Astrocyte of the spinal cord (primary cell): ENCODE data around the gene FANCM.
"Not testable (repeated sequence)": the region's sequence is repeated elsewhere in the genome, so short reads cannot be mapped to it uniquely, and the experiment has no call there.

ENCODE experiments used
- DNase-seq: peaks from one replicate; pipeline ENCODE4 v3.0.0; 2011; ENCODE audit warnings: low read depth, low spot score
- H3K4me3 ChIP-seq: 2 replicates; pipeline ENCODE4 v1.5.1; 2011; ENCODE audit warnings: low read depth, mild to moderate bottlenecking, low read length, moderate library complexity
- CTCF ChIP-seq: IDR thresholded peaks from 2 replicates; pipeline ENCODE4 v1.5.1; 2012; ENCODE audit warnings: low read depth, mild to moderate bottlenecking, low read length, inconsistent platforms
- in situ Hi-C: cut with HindIII; loops from 2 replicates; pipeline ENCODE4 v1.10.0; 2017; ENCODE audit warnings: low sequenced_read_pairs

Gene FANCM

GRCh38 chr14:45198551-45198950, 62.8 kb downstream of the FANCM start:
- DNase-seq: peak; percentile 86
- TF ChIP-seq CTCF: no peak
- in situ Hi-C loops: no loop called here
- no peak overlapping the region for H3K4me3 ChIP-seq

GRCh38 chr14:45199230-45199629, 63.5 kb downstream of the FANCM start:
- TF ChIP-seq CTCF: no peak
- H3K4me3 ChIP-seq: no peak overlapping the region
- in situ Hi-C loops: no loop called here
- DNase-seq: peak; percentile 77

GRCh38 chr14:45201905-45202304, 66.2 kb downstream of the FANCM start:
- peak; percentile 16 for DNase-seq
- H3K4me3 ChIP-seq: no peak overlapping the region
- TF ChIP-seq CTCF: peak; percentile 39
- in situ Hi-C loops: no loop called here

DNA sequence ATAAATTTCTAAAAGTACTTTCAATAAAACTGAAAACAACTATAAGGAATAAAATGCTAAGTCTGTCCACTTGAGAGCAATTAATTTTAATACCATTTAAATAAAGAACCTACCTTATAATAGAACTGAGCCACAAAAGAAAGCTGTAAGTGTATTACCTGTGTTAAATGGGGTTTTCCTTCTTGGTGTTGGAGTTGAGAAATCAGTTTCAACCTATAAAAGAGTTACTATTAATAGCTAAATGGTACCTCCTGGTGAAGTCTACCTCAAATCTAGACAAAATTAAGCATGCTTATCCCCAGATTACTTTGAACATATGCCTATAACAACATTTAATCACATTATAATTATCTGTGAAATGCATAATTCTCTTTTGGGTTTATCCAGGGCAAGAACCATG, 68.5 kb downstream of the FANCM start:
- H3K4me3 ChIP-seq: no peak overlapping the region
- no peak for DNase-seq
- in situ Hi-C loops: no loop called here
- TF ChIP-seq CTCF: no peak

GRCh38 chr14:45210159-45210558, 74.4 kb downstream of the FANCM start:
- in situ Hi-C loops: no loop called here
- TF ChIP-seq CTCF: no peak
- no peak for DNase-seq
- H3K4me3 ChIP-seq: no peak overlapping the region

GRCh38 chr14:45211295-45211694, 75.6 kb downstream of the FANCM start:
- no peak overlapping the region for H3K4me3 ChIP-seq
- in situ Hi-C loops: no loop called here
- DNase-seq: no peak
- no peak for TF ChIP-seq CTCF

DNA sequence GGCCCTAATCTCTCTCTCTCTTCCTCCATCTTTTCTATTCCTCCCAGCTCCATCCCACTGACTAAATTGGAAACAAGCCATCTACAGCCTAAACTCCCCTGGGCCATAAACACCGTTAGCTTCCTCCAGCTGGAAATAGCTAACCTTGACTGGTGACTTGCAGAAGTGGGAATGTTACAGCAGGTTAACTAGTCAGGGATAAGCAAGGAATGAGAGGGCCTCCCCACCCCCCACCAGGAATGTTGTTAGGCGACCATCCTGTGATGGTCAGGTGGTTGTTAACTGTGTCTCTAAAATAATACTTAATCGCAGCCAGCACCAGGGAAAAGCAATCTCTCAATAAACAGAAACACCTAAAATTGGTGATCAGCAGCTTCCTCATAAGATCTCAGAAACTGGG, 76.5 kb downstream of the FANCM start:
- no peak overlapping the region for H3K4me3 ChIP-seq
- no peak for TF ChIP-seq CTCF
- in situ Hi-C loops: no loop called here
- DNase-seq: no peak

DNA sequence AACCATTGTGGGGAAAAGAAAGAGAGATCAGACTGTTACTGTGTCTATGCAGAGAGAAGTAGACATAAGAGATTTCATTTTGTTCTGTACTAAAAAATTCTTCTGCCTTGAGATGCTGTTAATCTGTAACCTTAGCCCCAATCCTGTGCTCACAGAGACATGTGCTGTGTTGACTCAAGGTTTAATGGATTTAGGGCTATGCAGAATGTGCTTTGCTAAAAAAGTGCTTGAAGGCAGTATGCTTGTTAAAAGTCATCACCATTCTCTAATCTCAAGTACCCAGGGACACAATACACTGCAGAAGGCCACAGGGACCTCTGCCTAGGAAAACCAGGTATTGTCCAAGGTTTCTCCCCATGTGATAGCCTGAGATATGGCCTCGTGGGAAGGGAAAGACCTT, 78.0 kb downstream of the FANCM start:
- DNase-seq, in situ Hi-C loops: not testable (repeated sequence)

DNA sequence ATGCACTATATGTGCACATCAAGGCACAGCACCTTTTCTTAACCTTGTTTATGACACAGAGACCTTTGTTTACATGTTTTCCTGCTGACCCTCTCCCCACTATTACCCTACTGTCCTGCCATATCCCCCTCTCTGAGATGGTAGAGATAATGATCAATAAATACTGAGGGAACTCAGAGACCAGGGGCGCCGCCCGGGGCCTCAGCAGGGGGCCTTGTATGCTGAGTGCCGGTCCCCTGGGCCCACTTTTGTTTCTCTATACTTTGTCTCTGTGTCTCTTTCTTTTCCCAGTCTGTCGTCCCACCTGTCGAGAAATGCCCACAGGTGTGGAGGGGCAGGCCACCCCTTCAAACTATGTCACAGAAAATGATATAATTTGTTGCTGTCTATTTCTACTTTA, 78.6 kb downstream of the FANCM start:
- DNase-seq, in situ Hi-C loops, H3K4me3 ChIP-seq: not testable (repeated sequence)

More for the DNA sequence above, 78.0 kb downstream of the FANCM start:
- H3K4me3 ChIP-seq: not testable (repeated sequence)
